ENCODE results near the gene TRAPPC1.
A peak's percentile ranks its signal among the peaks of the same experiment; 100 is the strongest.

TRAPPC1 gene

GRCh38 chr17:7887482-7888183, 44.1 kb downstream of the TRAPPC1 start:
- TF ChIP-seq SIN3A (IDR thresholded peaks at IDR 0.05; ENCODE audit: borderline replicate concordance, insufficient read depth, low read length) (no peak), REST (IDR thresholded peaks at IDR 0.05; ENCODE audit: insufficient read depth in 1 of 2, low read depth in 2 of 2, low read length in 2 of 2) (peak; percentile 2 to 22; a peak in 1 of 4 replicates), POLR2AphosphoS5 (IDR thresholded peaks at IDR 0.05; ENCODE audit: low read depth, low read length) (peak; percentile 80)

- TF ChIP-seq FOXP2 (optimal IDR thresholded peaks at IDR 0.05; ENCODE audit: borderline replicate concordance, extremely low read depth, extremely low read length, insufficient read depth) = no peak
- TF ChIP-seq REST (IDR thresholded peaks at IDR 0.05; ENCODE audit: insufficient read depth in 1 of 2, low read depth in 2 of 2, low read length in 2 of 2) = 0 out of 4 replicates have a peak, but pooled peaks of 1 of the 2 experiments have one; percentile 2
- no peak for TF ChIP-seq TAF1 (IDR thresholded peaks at IDR 0.05; ENCODE audit: borderline replicate concordance, insufficient read depth, low read length)
- TF ChIP-seq POLR2AphosphoS5 (IDR thresholded peaks at IDR 0.05; ENCODE audit: low read depth, low read length) = peak; percentile 49; the same call in 1 of the 2 replicates
- TF ChIP-seq SIN3A (IDR thresholded peaks at IDR 0.05; ENCODE audit: borderline replicate concordance, insufficient read depth, low read length) = 0 out of 2 replicates have a peak, but pooled peaks have one; percentile 12
Measured at GRCh38 chr17:7887038-7887481, 44.7 kb downstream of the TRAPPC1 start.

- no peak for TF ChIP-seq REST (IDR thresholded peaks at IDR 0.05; ENCODE audit: insufficient read depth in 1 of 2, low read depth in 2 of 2, low read length in 2 of 2)
- TF ChIP-seq SIN3A (IDR thresholded peaks at IDR 0.05; ENCODE audit: borderline replicate concordance, insufficient read depth, low read length) = no peak; the same call in 1 of the 2 replicates
- TF ChIP-seq TAF1 (IDR thresholded peaks at IDR 0.05; ENCODE audit: borderline replicate concordance, insufficient read depth, low read length) = no peak
- TF ChIP-seq POLR2AphosphoS5 (IDR thresholded peaks at IDR 0.05; ENCODE audit: low read depth, low read length) = no peak; the same call in 1 of the 2 replicates
Measured at GRCh38 chr17:7886227-7887037, 45.3 kb downstream of the TRAPPC1 start.

GRCh38 chr17:7885367-7886226, 46.1 kb downstream of the TRAPPC1 start:
- TF ChIP-seq FOXP2 (optimal IDR thresholded peaks at IDR 0.05; ENCODE audit: borderline replicate concordance, extremely low read depth, extremely low read length, insufficient read depth) = peak; percentile 92
- peak in 1 of 2 experiments; percentile 49; a peak in 1 of 4 replicates for TF ChIP-seq REST (IDR thresholded peaks at IDR 0.05; ENCODE audit: insufficient read depth in 1 of 2, low read depth in 2 of 2, low read length in 2 of 2)
- TF ChIP-seq POLR2AphosphoS5 (IDR thresholded peaks at IDR 0.05; ENCODE audit: low read depth, low read length) = peak; percentile 79
- peak; percentile 85 for TF ChIP-seq TAF1 (IDR thresholded peaks at IDR 0.05; ENCODE audit: borderline replicate concordance, insufficient read depth, low read length)
- TF ChIP-seq SIN3A (IDR thresholded peaks at IDR 0.05; ENCODE audit: borderline replicate concordance, insufficient read depth, low read length) = peak; percentile 99; the same call in 1 of the 2 replicates

Measured in PFSK-1 (cell line).